DMS114 treated with DMSO at 0.1 percent for 48 hours (cell line): ENCODE results near the gene SPIRE2.
"Not testable (repeated sequence)": the region's sequence is repeated elsewhere in the genome, so short reads cannot be mapped to it uniquely, and the experiment has no call there.

ENCODE experiments used
- DNase-seq: peaks from one replicate; lab custom pipeline; 2025; ENCODE audit not compliant: unreplicated experiment; lab: John Stamatoyannopoulos, UW

The SPIRE2 gene

GRCh38 chr16:89863741-89864526 lies 35.7 kb downstream of the SPIRE2 start:
- DNase-seq: no peak

- no peak for DNase-seq
These were observed 36.2 kb downstream of the SPIRE2 start for GRCh38 chr16:89864527-89864820.

GRCh38 chr16:89867918-89868317 lies 39.6 kb downstream of the SPIRE2 start:
- DNase-seq: no peak

- DNase-seq: no peak
These were observed 41.6 kb downstream of the SPIRE2 start for GRCh38 chr16:89869911-89870310.

GRCh38 chr16:89870440-89870839 lies 42.2 kb downstream of the SPIRE2 start:
- no peak for DNase-seq

GRCh38 chr16:89871895-89872294 lies 43.6 kb downstream of the SPIRE2 start:
- no peak for DNase-seq

DNA sequence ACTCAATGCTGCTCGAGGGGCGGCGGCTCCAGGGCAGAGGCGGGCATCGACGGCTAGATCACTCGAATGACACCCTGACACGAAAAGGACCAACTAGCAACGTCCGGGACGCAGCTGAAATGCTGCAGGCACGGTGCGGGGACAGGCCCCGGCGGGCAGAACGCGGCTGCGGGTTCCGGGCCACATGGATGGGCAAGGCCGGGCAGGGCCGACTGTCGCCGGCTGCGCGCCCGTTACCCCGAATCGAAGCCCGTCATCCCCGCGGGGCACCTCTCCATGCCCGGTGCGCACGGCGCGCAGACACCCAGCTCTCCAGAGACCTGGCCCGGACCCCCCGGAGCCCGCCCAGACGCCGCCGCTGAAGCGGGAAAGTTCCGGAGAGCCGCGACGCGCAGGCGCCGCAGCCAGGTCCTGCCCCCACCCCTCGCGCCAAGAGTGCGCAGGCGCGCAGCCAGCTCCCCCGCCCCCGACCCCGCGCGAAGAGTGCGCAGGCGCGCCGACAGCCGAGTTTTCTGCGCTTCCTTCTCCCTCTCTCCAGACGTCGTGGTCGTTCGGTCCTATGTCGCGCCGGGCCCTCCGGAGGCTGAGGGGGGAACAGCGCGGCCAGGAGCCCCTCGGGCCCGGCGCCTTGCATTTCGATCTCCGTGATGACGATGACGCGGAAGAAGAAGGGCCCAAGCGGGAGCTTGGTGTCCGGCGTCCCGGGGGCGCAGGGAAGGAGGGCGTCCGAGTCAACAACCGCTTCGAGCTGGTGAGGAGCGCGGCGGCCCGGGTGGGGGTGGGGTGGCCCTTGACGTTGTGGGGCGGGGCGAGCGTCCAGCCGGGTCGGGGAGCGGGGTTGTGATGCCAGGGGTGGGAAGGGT lies 45.1 kb downstream of the SPIRE2 start, which contains the start of gene TCF25:
Gene TCF25 (plus strand): TSS at position 484 of the 863 bp plus-strand sequence. CDS start 76 bp downstream, at position 560.
- DNase-seq: peak; percentile 69

DNA sequence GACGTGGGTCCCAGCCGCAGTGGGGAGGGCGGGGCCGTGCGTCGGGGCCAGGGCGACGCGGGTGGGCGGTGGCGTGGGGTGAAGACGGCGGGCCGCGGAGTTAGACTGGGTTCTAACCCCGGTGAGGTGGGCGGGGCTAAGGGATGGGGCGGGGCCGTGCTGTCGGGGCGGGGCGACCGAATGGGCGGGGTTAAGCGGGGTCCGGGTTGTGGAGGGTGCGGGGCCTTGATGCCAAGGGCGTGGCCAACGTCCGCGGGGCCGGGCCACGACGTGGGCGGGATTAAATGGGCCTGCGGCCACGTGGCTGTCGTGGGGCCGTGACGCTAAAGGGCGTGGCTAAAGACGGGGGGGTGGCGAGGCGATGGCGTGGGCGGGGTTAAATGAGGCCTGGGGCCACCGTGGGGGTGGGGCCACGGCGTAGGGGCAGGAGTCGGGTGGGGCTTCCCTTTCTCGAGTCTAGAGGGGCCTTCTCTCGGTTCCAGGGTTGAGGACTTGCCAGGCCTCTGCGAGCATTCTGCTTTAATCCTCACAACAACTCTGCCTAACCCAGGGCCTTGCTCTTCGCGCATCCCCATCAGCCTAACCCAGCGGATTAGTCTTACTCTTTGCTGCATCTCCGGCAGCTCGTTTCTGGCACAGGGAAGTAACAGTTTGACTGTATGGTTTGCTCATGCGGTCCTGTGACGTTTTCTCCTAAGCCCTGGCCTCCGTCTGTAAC lies 45.9 kb downstream of the SPIRE2 start:
- DNase-seq: peak; percentile 75

DNA sequence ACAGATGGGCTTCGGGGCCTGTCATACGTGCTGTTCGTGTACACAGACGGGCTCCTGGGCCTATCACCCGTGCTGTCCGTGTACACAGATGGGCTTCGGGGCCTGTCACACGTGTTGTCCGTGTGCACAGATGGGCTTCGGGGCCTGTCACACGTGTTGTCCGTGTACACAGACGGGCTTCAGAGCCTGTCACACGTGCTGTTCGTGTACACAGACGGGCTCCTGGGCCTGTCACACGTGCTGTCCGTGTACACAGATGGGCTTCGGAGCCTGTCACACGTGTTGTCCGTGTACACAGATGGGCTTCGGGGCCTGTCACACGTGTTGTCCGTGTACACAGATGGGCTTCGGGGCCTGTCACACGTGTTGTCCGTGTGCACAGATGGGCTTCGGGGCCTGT lies 50.8 kb downstream of the SPIRE2 start:
- not testable (repeated sequence) for DNase-seq

GRCh38 chr16:89880477-89881367 lies 52.4 kb downstream of the SPIRE2 start:
- no peak for DNase-seq

GRCh38 chr16:89881368-89881730 lies 53.1 kb downstream of the SPIRE2 start:
- no peak for DNase-seq

GRCh38 chr16:89883346-89884040 lies 55.2 kb downstream of the SPIRE2 start:
- no peak for DNase-seq

- no peak for DNase-seq
These were observed 55.8 kb downstream of the SPIRE2 start for GRCh38 chr16:89884041-89884421.

- DNase-seq: no peak
These were observed 59.0 kb downstream of the SPIRE2 start for GRCh38 chr16:89887243-89887642.

DNA sequence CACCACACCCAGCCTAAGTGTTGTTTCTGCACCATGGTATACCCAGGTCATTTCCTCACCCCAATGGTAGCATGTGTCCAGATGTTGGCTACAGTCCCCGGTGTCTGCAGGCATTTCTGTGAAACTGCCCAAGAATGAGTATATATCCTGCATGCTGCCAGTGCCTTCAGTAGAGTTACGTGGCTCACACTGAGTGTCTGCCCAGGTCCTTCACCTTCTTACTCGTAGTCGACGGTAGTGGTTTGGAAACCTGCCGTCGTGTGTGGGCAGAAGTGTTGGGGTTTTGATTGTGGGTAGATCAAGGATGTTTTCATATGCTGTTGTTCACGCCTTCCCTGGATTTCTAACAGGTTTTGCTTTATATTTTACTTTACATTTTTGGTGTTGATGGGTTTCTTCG lies 61.9 kb downstream of the SPIRE2 start:
- no peak for DNase-seq

- DNase-seq: no peak
These were observed 62.8 kb downstream of the SPIRE2 start for GRCh38 chr16:89890886-89891657.

DNA sequence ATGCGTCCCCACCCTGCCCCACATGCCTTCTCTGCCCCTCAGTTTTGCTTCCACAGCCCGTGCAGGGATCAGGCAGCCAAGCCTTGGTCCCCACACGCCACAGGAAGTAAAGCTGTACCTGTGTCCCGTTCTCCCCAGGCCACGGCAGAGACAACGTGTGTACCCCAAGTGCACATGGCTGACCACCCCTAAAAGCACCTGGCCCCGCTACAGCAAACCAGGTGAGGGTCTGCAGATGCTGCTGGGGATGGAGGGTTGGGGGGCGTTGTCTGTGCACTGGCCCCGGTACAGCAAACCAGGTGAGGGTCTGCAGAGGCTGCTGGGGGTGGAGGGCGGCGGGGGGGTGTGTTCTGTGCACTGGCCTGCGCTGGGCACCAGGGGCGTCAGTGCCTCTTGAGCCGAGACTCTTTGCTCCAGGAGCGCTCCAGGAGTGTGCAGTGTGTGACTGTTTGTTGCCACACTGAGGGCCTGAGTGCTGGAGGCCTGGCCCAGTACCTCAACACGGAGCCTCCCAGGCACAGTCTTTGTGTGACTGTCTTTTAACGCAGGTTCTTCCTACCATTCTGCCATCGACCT lies 63.9 kb downstream of the SPIRE2 start:
- DNase-seq: no peak

GRCh38 chr16:89892635-89893034 lies 64.4 kb downstream of the SPIRE2 start:
- DNase-seq: no peak
